Limb (tissue), 2 donors: ENCODE results near the gene B3GALT4.
"Not testable (repeated sequence)": the region's sequence is repeated elsewhere in the genome, so short reads cannot be mapped to it uniquely, and the experiment has no call there.

Source experiments
- DNase-seq, 2 donors: peaks; one replicate each; pipeline ENCODE4 v3.0.0-alpha.2; 2016; ENCODE audit errors: extremely low spot score in 2 of 2

B3GALT4 gene

GRCh38 chr6:33272275-33273128 lies 4.4 kb upstream of the B3GALT4 start:
- no peak for DNase-seq

- no peak for DNase-seq
These were observed 3.6 kb upstream of the B3GALT4 start for GRCh38 chr6:33273129-33273923.

GRCh38 chr6:33273924-33274902 lies 2.7 kb upstream of the B3GALT4 start:
- no peak for DNase-seq

GRCh38 chr6:33275795-33276580 lies 935 bp upstream of the B3GALT4 start:
- not testable (repeated sequence) for DNase-seq

- DNase-seq, result no peak
These were observed 401 bp upstream of the B3GALT4 start for GRCh38 chr6:33276581-33276863.

- no peak for DNase-seq
These were observed 904 bp downstream of the B3GALT4 start for GRCh38 chr6:33277663-33278391.

GRCh38 chr6:33278392-33278741 lies 1.4 kb downstream of the B3GALT4 start:
- DNase-seq, result no peak

GRCh38 chr6:33278810-33279209 lies 1.9 kb downstream of the B3GALT4 start:
- DNase-seq, result no peak

- no peak for DNase-seq
These were observed 2.4 kb downstream of the B3GALT4 start for GRCh38 chr6:33279257-33279695.

GRCh38 chr6:33279971-33280511 lies 3.1 kb downstream of the B3GALT4 start:
- DNase-seq, result no peak

- DNase-seq, result no peak
These were observed 3.6 kb downstream of the B3GALT4 start for GRCh38 chr6:33280539-33280938.

GRCh38 chr6:33285214-33285613 lies 8.3 kb downstream of the B3GALT4 start:
- not testable (repeated sequence) for DNase-seq

- DNase-seq, result no peak
These were observed 10.3 kb downstream of the B3GALT4 start for GRCh38 chr6:33286946-33287914.

GRCh38 chr6:33288141-33288920 lies 11.4 kb downstream of the B3GALT4 start:
- DNase-seq, result no peak

- DNase-seq, result peak; percentile 87 to 97
These were observed 12.2 kb downstream of the B3GALT4 start, which contains the start of the genes PFDN6 and WDR46 for GRCh38 chr6:33288921-33289783. PFDN6 (plus strand) TSS chr6:33289601; CDS start chr6:33289857, 256 bp downstream. WDR46 (minus strand) TSS chr6:33289239; CDS start chr6:33289170, 69 bp downstream.

- DNase-seq, result no peak
These were observed 12.9 kb downstream of the B3GALT4 start for GRCh38 chr6:33289784-33290315.
